Testis (tissue), 2 donors: ENCODE results near the gene PLA2G3.

Experiments used
- CTCF ChIP-seq, 3 experiments: fragments of 450-650 bp in 2 of 3; fragments of 200-600 bp in 1 of 3; sonication (generic) in 1 of 3; IDR thresholded peaks; one replicate each; pipeline ENCODE4 v1.5.1; 2016 to 2019; ENCODE audit warnings: antibody characterized with exemption in 3 of 3, mild to moderate bottlenecking in 2 of 3, moderate library complexity in 1 of 3
- POLR2A ChIP-seq: fragments of 450-650 bp; IDR thresholded peaks from one replicate; pipeline ENCODE4 v1.6.1; 2017; ENCODE audit warnings: antibody characterized with exemption, mild to moderate bottlenecking, moderate library complexity

GRCh38 chr22:31107894-31108218 lies 32.5 kb downstream of the PLA2G3 start:
- TF ChIP-seq CTCF (IDR thresholded peaks at IDR 0.05) (no peak), POLR2A (no peak)
